Parathyroid adenoma (tissue), 2 donors: ENCODE measurements around the gene GSTT4.

ENCODE experiments used
- H2AFZ ChIP-seq: fragments of 300-600 bp; sonication (generic); one replicate; pipeline ENCODE4 v1.7.0; 2017; ENCODE audit warnings: antibody characterized with exemption, mild to moderate bottlenecking
- H3K27ac ChIP-seq: fragments of 300-600 bp; sonication (generic); one replicate; pipeline ENCODE4 v1.7.0; 2017
- H3K27me3 ChIP-seq: fragments of 300-600 bp; sonication (generic); one replicate; pipeline ENCODE4 v1.7.0; 2017; ENCODE audit warnings: low read length; ENCODE audit not compliant: control insufficient read depth, insufficient read depth
- H3K36me3 ChIP-seq: fragments of 300-600 bp; sonication (generic); one replicate; pipeline ENCODE4 v1.7.0; 2017; ENCODE audit warnings: low read length; ENCODE audit not compliant: control insufficient read depth, insufficient read depth
- H3K4me1 ChIP-seq: fragments of 300-600 bp; sonication (generic); one replicate; pipeline ENCODE4 v1.7.0; 2017; ENCODE audit warnings: control low read depth
- H3K4me2 ChIP-seq: fragments of 300-600 bp; sonication (generic); one replicate; pipeline ENCODE4 v1.7.0; 2017; ENCODE audit warnings: low read length
- H3K4me3 ChIP-seq: fragments of 300-600 bp; sonication (generic); one replicate; pipeline ENCODE4 v1.7.0; 2017; ENCODE audit warnings: low read depth, low read length
- H3K79me2 ChIP-seq: fragments of 300-600 bp; sonication (generic); one replicate; pipeline ENCODE4 v1.7.0; 2017; ENCODE audit warnings: control low read depth
- H3K9ac ChIP-seq: fragments of 300-600 bp; sonication (generic); one replicate; pipeline ENCODE4 v1.7.0; 2017; ENCODE audit warnings: mild to moderate bottlenecking
- H3K9me3 ChIP-seq: fragments of 300-600 bp; sonication (generic); one replicate; pipeline ENCODE4 v1.7.0; 2017; ENCODE audit warnings: low read length; ENCODE audit not compliant: control insufficient read depth
- TF ChIP-seq, protein P1 (sequence below): fragments of 300-600 bp; sonication (generic); IDR thresholded peaks from one replicate; pipeline ENCODE4 v1.7.0; 2017; ENCODE audit warnings: antibody characterized with exemption, mild to moderate bottlenecking
- donor health status: primary hyperparathyroidism.

The GSTT4 gene

DNA sequence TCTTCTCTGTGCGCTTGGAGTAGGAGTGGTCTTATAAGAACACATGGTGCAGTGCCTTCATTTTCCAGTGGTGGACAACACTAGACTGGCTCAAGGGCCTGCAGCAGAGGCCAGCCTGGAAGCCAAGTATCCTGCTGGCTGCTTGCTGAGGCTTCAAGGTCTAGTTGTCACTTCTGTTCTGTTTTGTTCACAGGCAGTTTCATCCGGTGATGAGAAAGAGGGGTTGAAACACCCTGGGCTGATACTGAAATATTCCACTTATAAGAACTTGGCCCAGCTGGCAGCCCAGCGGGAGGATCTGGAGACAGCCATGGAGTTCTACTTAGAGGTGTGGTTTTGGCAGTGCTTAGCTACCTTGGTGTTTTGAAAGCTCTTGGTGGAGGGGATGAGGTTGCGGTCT is 35.7 kb upstream of the GSTT4 start:
- Histone ChIP-seq H3K27me3 (no peaks in the 10 kb centered on the region), H3K4me1 (no peaks in the 10 kb centered on the region), H3K9ac (no peak overlapping the region), H3K79me2 (no peaks in the 10 kb centered on the region), H3K27ac (no peak overlapping the region), H3K4me2 (no peak overlapping the region), H3K36me3 (no peaks in the 10 kb centered on the region), H2AFZ (no peak overlapping the region), H3K4me3 (no peak overlapping the region), H3K9me3 (no peaks in the 10 kb centered on the region)
- TF ChIP-seq, protein P1, sequence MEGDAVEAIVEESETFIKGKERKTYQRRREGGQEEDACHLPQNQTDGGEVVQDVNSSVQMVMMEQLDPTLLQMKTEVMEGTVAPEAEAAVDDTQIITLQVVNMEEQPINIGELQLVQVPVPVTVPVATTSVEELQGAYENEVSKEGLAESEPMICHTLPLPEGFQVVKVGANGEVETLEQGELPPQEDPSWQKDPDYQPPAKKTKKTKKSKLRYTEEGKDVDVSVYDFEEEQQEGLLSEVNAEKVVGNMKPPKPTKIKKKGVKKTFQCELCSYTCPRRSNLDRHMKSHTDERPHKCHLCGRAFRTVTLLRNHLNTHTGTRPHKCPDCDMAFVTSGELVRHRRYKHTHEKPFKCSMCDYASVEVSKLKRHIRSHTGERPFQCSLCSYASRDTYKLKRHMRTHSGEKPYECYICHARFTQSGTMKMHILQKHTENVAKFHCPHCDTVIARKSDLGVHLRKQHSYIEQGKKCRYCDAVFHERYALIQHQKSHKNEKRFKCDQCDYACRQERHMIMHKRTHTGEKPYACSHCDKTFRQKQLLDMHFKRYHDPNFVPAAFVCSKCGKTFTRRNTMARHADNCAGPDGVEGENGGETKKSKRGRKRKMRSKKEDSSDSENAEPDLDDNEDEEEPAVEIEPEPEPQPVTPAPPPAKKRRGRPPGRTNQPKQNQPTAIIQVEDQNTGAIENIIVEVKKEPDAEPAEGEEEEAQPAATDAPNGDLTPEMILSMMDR, result no peak

- Histone ChIP-seq H3K4me3 (no peak overlapping the region), H3K27ac (no peak overlapping the region)
- TF ChIP-seq, protein P1, result no peak
Measured at GRCh38 chr22:24039046-24039445, 33.8 kb upstream of the GSTT4 start.

DNA sequence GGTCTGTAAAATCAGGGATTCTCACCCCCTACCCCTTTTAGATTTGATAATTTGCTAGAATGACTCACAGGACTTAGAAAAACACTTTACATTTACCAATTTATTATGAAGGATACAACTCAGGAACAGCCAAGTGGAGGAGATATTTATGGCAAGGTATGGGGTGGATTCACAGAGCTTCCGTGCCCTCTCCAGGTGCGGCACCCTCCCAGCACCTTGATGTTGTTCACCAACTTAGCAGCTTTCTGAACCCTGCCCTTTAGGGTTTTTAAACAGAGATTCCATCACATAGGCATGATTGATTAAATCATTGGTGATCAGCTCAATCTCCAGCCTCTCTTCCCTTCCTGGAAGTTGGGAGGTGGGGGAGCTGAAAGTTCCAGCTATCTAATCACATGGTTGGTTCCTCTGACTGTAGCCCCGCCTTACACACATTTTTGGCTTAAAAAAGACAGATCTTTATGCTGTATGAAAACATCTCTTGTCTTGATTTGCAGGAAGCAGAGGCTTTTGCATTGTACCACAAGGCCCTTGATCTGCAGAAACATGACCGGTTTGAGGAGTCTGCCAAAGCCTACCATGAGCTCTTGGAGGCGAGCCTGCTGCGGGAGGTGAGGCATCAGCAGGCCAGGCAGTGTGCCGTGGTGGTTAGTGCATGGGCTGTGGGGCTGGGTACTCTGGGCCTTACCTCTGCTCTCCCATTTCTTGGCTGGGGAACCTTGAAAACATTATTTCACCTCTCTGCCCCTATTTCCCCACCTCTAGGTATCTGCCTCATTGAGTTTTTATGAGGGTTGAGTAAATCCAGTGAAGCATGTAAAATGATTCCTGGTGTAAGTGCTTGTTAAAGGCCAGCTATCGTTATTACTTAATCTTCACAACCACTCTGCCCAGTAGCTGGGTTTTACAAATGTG is 32.9 kb upstream of the GSTT4 start:
- H3K36me3 ChIP-seq, result no peaks in the 10 kb centered on the region
- no peak overlapping the region for H3K4me2 ChIP-seq
- H3K4me3 ChIP-seq, result no peak overlapping the region
- no peaks in the 10 kb centered on the region for H3K79me2 ChIP-seq
- no peak overlapping the region for H3K27ac ChIP-seq
- no peaks in the 10 kb centered on the region for H3K4me1 ChIP-seq
- no peaks in the 10 kb centered on the region for H3K9me3 ChIP-seq
- no peaks in the 10 kb centered on the region for H3K27me3 ChIP-seq
- TF ChIP-seq, protein P1, result no peak
- no peak overlapping the region for H3K9ac ChIP-seq
- H2AFZ ChIP-seq, result no peak overlapping the region

More at GRCh38 chr22:24039046-24039445, 33.8 kb upstream of the GSTT4 start:
- Histone ChIP-seq H2AFZ (no peak overlapping the region), H3K27me3 (no peaks in the 10 kb centered on the region), H3K79me2 (no peaks in the 10 kb centered on the region), H3K4me1 (no peaks in the 10 kb centered on the region), H3K36me3 (no peaks in the 10 kb centered on the region), H3K4me2 (no peak overlapping the region), H3K9me3 (no peaks in the 10 kb centered on the region), H3K9ac (no peak overlapping the region)

DNA sequence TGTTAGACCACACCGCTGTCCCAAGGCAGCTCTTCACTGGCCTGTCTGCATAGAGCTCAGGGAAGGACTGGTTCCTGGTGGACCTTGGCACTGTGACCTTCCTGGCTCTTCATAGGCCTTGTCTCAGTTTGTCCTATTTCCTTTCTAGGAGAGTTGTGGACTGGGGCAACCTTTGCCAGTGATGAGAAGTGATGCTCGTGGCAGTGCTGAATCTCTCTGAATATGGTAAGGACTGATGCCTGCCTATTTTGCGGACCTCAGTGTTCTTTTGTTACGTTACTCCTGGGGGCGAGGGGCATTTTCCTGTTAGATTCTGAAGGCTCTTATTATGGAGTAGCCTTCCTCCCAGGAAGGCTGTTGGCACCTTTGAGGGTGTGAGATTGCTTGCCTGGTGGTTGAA is 30.0 kb upstream of the GSTT4 start:
- Histone ChIP-seq H3K27me3 (no peaks in the 10 kb centered on the region), H3K27ac (no peak overlapping the region), H3K9ac (no peak overlapping the region), H3K79me2 (peaks cover 10% of the 10 kb centered on the region), H3K36me3 (no peaks in the 10 kb centered on the region), H3K4me2 (no peak overlapping the region), H3K4me3 (no peak overlapping the region), H2AFZ (no peak overlapping the region), H3K9me3 (no peaks in the 10 kb centered on the region), H3K4me1 (no peaks in the 10 kb centered on the region)
- TF ChIP-seq, protein P1, result no peak

DNA sequence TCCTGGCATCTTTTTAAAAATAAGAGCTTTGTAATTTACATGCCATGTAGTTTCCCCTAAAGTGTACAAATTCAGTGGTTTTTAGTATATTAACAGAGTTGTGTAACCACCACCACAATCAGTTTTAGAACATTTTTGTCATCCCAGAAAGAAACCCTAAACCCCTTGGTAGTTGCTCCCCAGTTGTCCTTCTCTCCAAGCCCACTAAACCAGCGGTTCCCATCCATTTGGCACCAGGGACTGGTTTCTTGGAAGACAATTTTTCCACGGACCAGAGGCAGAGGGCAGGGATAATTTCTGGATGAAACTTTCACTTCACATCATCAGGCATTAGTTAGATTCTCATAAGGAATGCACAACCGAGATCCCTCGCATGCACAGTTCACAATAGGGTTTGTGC is 28.5 kb upstream of the GSTT4 start:
- no peak overlapping the region for H3K27ac ChIP-seq
- H3K9ac ChIP-seq, result no peak overlapping the region
- H3K79me2 ChIP-seq, result peaks cover 19% of the 10 kb centered on the region
- TF ChIP-seq, protein P1, result no peak
- no peaks in the 10 kb centered on the region for H3K4me1 ChIP-seq
- no peak overlapping the region for H2AFZ ChIP-seq
- no peaks in the 10 kb centered on the region for H3K27me3 ChIP-seq
- H3K9me3 ChIP-seq, result no peaks in the 10 kb centered on the region
- no peaks in the 10 kb centered on the region for H3K36me3 ChIP-seq
- H3K4me3 ChIP-seq, result no peak overlapping the region
- H3K4me2 ChIP-seq, result no peak overlapping the region
